ENCODE results near the gene PIK3R1. TPM values are rescaled to one million over a fixed set of nuclear protein-coding genes. Genes with fewer than 3 reads are reported as not detected.

The PIK3R1 gene
- total RNA-seq: 34.5 and 73.8 TPM in 2 replicates

DNA sequence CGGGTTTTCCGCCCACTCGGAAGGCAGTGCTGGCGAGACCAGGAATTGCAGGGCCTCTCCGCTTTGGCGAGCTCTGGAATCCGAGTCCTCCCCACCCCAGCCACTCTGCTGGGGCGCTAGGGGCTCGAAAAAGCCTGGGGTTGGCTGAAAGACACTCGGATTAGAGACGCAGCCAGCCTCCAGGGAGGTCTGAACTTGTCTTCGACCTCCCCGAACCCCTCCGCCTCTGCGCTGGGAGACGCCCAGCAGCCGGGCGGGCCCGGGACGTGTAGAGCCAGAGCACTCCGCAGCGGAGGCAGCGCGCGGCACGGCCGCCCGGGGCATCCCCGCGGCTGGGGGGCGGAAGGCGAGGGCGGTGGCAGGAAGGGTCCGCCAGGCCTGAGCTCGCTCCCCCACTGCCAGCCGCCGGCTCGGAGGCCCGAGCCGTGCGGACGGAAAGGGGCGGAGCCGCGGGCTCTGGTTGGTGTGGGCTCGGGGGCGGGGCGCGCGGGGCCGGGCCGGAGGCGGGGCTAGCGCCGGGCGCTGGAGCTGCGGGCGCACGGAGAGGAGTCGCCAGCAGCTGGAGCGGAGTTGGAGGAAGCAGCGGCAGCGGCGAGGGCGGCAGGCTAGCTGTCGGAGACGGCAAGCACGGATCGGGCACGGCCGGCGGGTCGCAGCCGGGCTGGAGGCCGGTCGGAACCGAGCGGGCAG lies at the start of gene PIK3R1:
Gene PIK3R1 (plus strand): TSS at position 549 of the 690 bp plus-strand sequence. CDS start 10,920 bp downstream, outside the sequence.
- peak within 1 kb of the TSS; percentile 94 for H3K4me3 ChIP-seq (ENCODE audit: low read depth, low read length)
- TF ChIP-seq, protein P1, sequence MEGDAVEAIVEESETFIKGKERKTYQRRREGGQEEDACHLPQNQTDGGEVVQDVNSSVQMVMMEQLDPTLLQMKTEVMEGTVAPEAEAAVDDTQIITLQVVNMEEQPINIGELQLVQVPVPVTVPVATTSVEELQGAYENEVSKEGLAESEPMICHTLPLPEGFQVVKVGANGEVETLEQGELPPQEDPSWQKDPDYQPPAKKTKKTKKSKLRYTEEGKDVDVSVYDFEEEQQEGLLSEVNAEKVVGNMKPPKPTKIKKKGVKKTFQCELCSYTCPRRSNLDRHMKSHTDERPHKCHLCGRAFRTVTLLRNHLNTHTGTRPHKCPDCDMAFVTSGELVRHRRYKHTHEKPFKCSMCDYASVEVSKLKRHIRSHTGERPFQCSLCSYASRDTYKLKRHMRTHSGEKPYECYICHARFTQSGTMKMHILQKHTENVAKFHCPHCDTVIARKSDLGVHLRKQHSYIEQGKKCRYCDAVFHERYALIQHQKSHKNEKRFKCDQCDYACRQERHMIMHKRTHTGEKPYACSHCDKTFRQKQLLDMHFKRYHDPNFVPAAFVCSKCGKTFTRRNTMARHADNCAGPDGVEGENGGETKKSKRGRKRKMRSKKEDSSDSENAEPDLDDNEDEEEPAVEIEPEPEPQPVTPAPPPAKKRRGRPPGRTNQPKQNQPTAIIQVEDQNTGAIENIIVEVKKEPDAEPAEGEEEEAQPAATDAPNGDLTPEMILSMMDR (IDR thresholded peaks at IDR 0.05; ENCODE audit: insufficient read depth, low read depth, low read length): peak; percentile 44
- peak; percentile 94 for DNase-seq (ENCODE audit: low read depth)

DNA sequence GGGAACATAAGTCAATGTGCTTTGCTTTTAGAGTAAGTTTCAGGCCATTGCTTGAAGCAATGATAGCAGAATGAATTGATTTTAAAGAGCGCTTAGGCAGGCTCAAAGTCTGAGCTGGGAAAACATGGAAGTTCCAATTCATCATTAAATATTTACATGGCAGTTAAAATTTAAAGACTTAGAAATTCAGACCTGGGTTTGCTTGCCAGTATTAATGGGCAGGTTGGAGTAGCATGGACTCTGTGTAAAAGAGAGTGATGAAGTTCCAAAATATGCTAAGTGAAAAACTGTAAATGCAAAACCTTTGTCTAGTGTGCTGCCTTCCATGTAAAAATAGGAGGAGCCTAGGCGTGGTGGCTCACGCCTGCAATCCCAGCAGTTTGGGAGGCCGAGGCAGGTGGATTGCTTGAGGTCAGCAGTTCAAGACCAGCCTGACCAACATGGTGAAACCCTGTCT lies 48.3 kb upstream of the PIK3R1 start:
- TF ChIP-seq, protein P1 (IDR thresholded peaks at IDR 0.05; ENCODE audit: insufficient read depth, low read depth, low read length): no peak
- H3K4me3 ChIP-seq (ENCODE audit: low read depth, low read length): no peak overlapping the region
- no peak for DNase-seq (ENCODE audit: low read depth)

DNA sequence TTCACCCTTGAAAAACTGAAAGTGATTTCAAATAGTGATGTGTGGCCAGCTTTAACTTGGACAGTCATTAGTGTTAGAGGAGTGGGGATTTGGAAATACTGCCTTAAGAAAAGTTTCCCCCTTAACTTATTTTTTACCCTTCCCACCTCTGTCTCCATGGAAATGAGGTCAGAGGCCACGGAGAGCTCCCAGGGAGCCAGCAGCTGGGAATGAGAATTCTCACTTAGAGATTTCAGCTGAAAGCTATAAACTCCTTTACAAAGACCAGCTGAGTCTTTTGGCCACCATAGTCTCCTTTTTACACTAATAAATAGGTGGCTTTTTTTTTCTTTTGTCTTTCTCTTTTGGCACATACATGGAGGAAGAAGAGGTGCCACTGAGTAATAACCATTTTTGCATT lies 45.7 kb upstream of the PIK3R1 start:
- no peak overlapping the region for H3K4me3 ChIP-seq (ENCODE audit: low read depth, low read length)
- peak; percentile 61 for DNase-seq (ENCODE audit: low read depth)
- TF ChIP-seq, protein P1 (IDR thresholded peaks at IDR 0.05; ENCODE audit: insufficient read depth, low read depth, low read length): no peak

DNA sequence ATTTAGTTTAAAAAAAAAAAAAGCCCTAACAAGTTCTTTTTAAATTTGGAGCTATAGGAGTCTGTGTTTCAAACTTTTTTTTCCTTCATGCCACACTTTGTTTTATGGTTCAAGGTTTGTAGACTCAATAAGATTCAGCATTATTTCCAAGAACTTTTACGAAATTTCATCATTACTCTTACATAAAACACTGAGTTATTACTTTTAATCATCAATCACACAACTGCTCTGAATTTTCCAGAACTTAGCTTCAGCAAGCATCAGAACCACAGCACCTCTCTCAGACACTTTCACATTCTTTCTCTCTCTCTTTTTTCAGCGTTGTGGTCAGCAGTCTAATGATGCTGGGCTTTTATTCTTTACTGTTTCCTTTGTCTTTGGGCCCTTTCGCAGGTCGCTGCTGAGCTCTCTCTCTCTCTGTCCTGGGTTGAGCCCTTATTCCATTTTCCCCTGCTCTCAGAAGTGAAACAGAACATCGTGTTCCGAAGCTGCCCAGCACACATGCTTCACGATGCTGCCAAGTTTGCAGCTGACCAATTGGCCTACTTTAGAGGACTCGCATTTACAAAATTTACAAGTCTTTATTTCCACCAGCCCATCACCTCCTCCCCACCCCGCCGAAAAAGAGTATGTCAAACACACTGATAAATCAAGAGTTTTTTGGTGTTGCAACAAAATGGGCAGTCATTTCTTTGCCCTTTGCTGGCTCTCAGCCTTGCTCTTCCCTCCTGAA lies 44.6 kb upstream of the PIK3R1 start:
- peak; percentile 75 for DNase-seq (ENCODE audit: low read depth)
- no peak overlapping the region for H3K4me3 ChIP-seq (ENCODE audit: low read depth, low read length)
- TF ChIP-seq, protein P1 (IDR thresholded peaks at IDR 0.05; ENCODE audit: insufficient read depth, low read depth, low read length): no peak

DNA sequence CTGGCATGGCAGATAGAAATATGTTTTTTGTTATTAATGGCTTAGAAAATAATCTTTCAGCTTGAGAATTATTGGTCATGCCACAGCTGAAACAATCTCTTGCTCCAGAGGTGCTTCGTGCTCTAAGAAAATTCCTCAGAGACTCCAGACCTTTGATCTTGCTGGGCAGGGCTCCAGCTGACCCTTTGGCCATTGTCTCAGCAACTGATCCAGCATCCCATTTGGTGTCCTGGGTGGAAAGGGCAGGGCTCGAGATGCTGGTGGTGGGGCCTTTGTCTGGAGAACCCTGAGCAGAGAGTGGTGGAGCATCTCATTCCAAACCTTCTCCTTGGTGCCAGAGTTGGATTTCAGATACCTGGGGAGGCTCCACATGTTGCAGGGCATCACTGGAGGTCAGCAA lies 43.2 kb upstream of the PIK3R1 start:
- no peak for DNase-seq (ENCODE audit: low read depth)

DNA sequence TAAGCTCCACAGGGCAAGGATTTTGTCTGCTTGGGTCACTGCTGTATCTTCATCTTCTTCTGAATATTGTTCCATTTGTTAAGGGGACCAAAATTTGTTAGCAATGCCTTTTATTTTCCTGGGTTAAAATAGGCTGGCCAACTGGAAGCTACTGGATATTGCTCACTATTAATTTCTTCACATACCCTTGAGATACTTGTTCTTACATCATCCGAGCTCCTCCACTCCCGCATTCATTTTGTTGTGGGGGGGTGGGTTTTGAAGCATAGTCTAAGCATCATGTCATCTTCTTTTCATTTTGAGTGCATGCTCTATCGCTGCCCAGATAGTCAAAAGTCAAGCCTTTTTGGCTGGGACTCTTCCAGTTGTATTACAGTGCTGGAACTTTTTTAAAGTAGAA lies 42.5 kb upstream of the PIK3R1 start:
- H3K4me3 ChIP-seq (ENCODE audit: low read depth, low read length): no peak overlapping the region
- no peak for DNase-seq (ENCODE audit: low read depth)
- TF ChIP-seq, protein P1 (IDR thresholded peaks at IDR 0.05; ENCODE audit: insufficient read depth, low read depth, low read length): no peak

More for the DNA sequence above, 43.2 kb upstream of the PIK3R1 start:
- H3K4me3 ChIP-seq (ENCODE audit: low read depth, low read length): no peak overlapping the region
- TF ChIP-seq, protein P1 (IDR thresholded peaks at IDR 0.05; ENCODE audit: insufficient read depth, low read depth, low read length): no peak
